BLaER1 treated with 17β-estradiol and CSF1 and Interleukin-3, amounts not matched to agents 10 nM and 100 nM (cell line): ENCODE data around the gene NOS1.
"Not testable (repeated sequence)": the region's sequence is repeated elsewhere in the genome, so short reads cannot be mapped to it uniquely, and the experiment has no call there.

Source experiments
- H3K27ac ChIP-seq, 11 experiments: shearing (Covaris generic); formaldehyde crosslinking; 2 replicates each; pipeline ENCODE4 v1.8.1; 2022
- H3K27me3 ChIP-seq, 11 experiments: shearing (Covaris generic); formaldehyde crosslinking; 2 replicates each; pipeline ENCODE4 v1.8.1; 2022
- H3K36me3 ChIP-seq, 11 experiments: shearing (Covaris generic); formaldehyde crosslinking; 2 replicates each; pipeline ENCODE4 v1.8.1; 2022
- H3K4me1 ChIP-seq, 10 experiments: shearing (Covaris generic); formaldehyde crosslinking; 2 replicates each; pipeline ENCODE4 v1.8.1; 2022
- H3K4me2 ChIP-seq, 11 experiments: shearing (Covaris generic); formaldehyde crosslinking; 2 replicates each; pipeline ENCODE4 v1.8.1; 2022
- H3K4me3 ChIP-seq, 10 experiments: shearing (Covaris generic); formaldehyde crosslinking; 2 replicates each; pipeline ENCODE4 v1.8.1; 2022
- H3K9ac ChIP-seq, 11 experiments: shearing (Covaris generic); formaldehyde crosslinking; 2 replicates each; pipeline ENCODE4 v1.8.1; 2022
- H3K9me3 ChIP-seq, 11 experiments: shearing (Covaris generic); formaldehyde crosslinking; replicated peaks in 1 of 11; 2 replicates each; pipeline ENCODE4 v1.8.1; 2022
- H4K20me1 ChIP-seq, 11 experiments: shearing (Covaris generic); formaldehyde crosslinking; 2 replicates each; pipeline ENCODE4 v1.8.1; 2022
- Cebpa-rat ChIP-seq, 11 experiments: shearing (Covaris generic); IDR thresholded peaks; 2 replicates each; pipeline ENCODE4 v1.8.1; 2022

Gene NOS1

GRCh38 chr12:117236456-117237001 lies 124.9 kb downstream of the NOS1 start:
- no peaks in the 10 kb centered on the region for H3K36me3 ChIP-seq
- H3K4me1 ChIP-seq = no peaks in the 10 kb centered on the region
- no peaks in the 10 kb centered on the region for H3K27me3 ChIP-seq
- H3K4me3 ChIP-seq = no peak overlapping the region
- no peak overlapping the region for H3K4me2 ChIP-seq
- no peak for TF ChIP-seq Cebpa-rat (IDR thresholded peaks at IDR 0.05)
- no peak overlapping the region for H3K9ac ChIP-seq
- H3K27ac ChIP-seq = no peak overlapping the region
- H3K9me3 ChIP-seq = no peaks in the 10 kb centered on the region
- no peaks in the 10 kb centered on the region for H4K20me1 ChIP-seq

- no peaks in the 10 kb centered on the region for H3K36me3 ChIP-seq
- H3K9me3 ChIP-seq = no peaks in the 10 kb centered on the region
- no peak overlapping the region for H3K9ac ChIP-seq
- H3K4me1 ChIP-seq = no peaks in the 10 kb centered on the region
- H3K27me3 ChIP-seq = no peaks in the 10 kb centered on the region
- no peak overlapping the region for H3K27ac ChIP-seq
- no peak for TF ChIP-seq Cebpa-rat (IDR thresholded peaks at IDR 0.05)
- H3K4me3 ChIP-seq = no peak overlapping the region
- H4K20me1 ChIP-seq = no peaks in the 10 kb centered on the region
- H3K4me2 ChIP-seq = no peak overlapping the region
Observed at GRCh38 chr12:117235261-117235660, 126.2 kb downstream of the NOS1 start.

GRCh38 chr12:117234441-117234840 lies 127.0 kb downstream of the NOS1 start:
- no peak for TF ChIP-seq Cebpa-rat (IDR thresholded peaks at IDR 0.05)
- Histone ChIP-seq H3K27ac (no peak overlapping the region), H3K4me2 (no peak overlapping the region)

GRCh38 chr12:117231750-117232149 lies 129.7 kb downstream of the NOS1 start:
- Histone ChIP-seq H3K4me2 (no peak overlapping the region), H3K36me3 (no peaks in the 10 kb centered on the region), H3K4me1 (no peaks in the 10 kb centered on the region), H3K4me3 (no peak overlapping the region), H3K9ac (no peak overlapping the region), H3K27ac (no peak overlapping the region), H4K20me1 (no peaks in the 10 kb centered on the region), H3K9me3 (no peaks in the 10 kb centered on the region), H3K27me3 (no peaks in the 10 kb centered on the region)
- no peak for TF ChIP-seq Cebpa-rat (IDR thresholded peaks at IDR 0.05)

More at GRCh38 chr12:117234441-117234840, 127.0 kb downstream of the NOS1 start:
- Histone ChIP-seq H3K9ac (no peak overlapping the region), H3K9me3 (no peaks in the 10 kb centered on the region), H3K27me3 (no peaks in the 10 kb centered on the region), H4K20me1 (no peaks in the 10 kb centered on the region), H3K4me3 (no peak overlapping the region), H3K36me3 (no peaks in the 10 kb centered on the region), H3K4me1 (no peaks in the 10 kb centered on the region)

GRCh38 chr12:117228239-117228638 lies 133.2 kb downstream of the NOS1 start:
- Histone ChIP-seq H3K4me3 (no peak overlapping the region), H3K27me3 (no peaks in the 10 kb centered on the region), H3K9ac (no peak overlapping the region), H3K4me1 (no peaks in the 10 kb centered on the region), H3K27ac (no peak overlapping the region), H3K9me3 (no peaks in the 10 kb centered on the region), H3K36me3 (no peaks in the 10 kb centered on the region), H3K4me2 (no peak overlapping the region), H4K20me1 (no peaks in the 10 kb centered on the region)
- no peak for TF ChIP-seq Cebpa-rat (IDR thresholded peaks at IDR 0.05)

- H3K4me3 ChIP-seq = no peak overlapping the region
- no peak overlapping the region for H3K9ac ChIP-seq
- no peaks in the 10 kb centered on the region for H3K27me3 ChIP-seq
- no peaks in the 10 kb centered on the region for H3K36me3 ChIP-seq
- H3K27ac ChIP-seq = no peak overlapping the region
- no peaks in the 10 kb centered on the region for H4K20me1 ChIP-seq
- H3K4me1 ChIP-seq = no peaks in the 10 kb centered on the region
- H3K4me2 ChIP-seq = no peak overlapping the region
- no peaks in the 10 kb centered on the region for H3K9me3 ChIP-seq
- TF ChIP-seq Cebpa-rat (IDR thresholded peaks at IDR 0.05) = no peak
Observed at GRCh38 chr12:117227000-117227653, 134.3 kb downstream of the NOS1 start.

GRCh38 chr12:117226505-117226904 lies 134.9 kb downstream of the NOS1 start:
- no peaks in the 10 kb centered on the region for H3K4me1 ChIP-seq
- no peaks in the 10 kb centered on the region for H3K36me3 ChIP-seq
- no peak overlapping the region for H3K4me2 ChIP-seq
- H3K27ac ChIP-seq = no peak overlapping the region
- H3K9me3 ChIP-seq = no peaks in the 10 kb centered on the region
- H3K4me3 ChIP-seq = no peak overlapping the region
- H3K9ac ChIP-seq = no peak overlapping the region
- no peaks in the 10 kb centered on the region for H3K27me3 ChIP-seq
- H4K20me1 ChIP-seq = no peaks in the 10 kb centered on the region
- TF ChIP-seq Cebpa-rat (IDR thresholded peaks at IDR 0.05) = no peak

- H3K27me3 ChIP-seq = no peaks in the 10 kb centered on the region
Observed at GRCh38 chr12:117225179-117225578, 136.2 kb downstream of the NOS1 start.

GRCh38 chr12:117220947-117221346 lies 140.5 kb downstream of the NOS1 start:
- not testable (repeated sequence) for H3K4me2 ChIP-seq, H4K20me1 ChIP-seq, H3K27ac ChIP-seq, H3K9ac ChIP-seq, H3K27me3 ChIP-seq, H3K9me3 ChIP-seq, H3K4me1 ChIP-seq, H3K4me3 ChIP-seq, H3K36me3 ChIP-seq

More at GRCh38 chr12:117225179-117225578, 136.2 kb downstream of the NOS1 start:
- Histone ChIP-seq H3K4me1 (no peaks in the 10 kb centered on the region), H3K4me2 (no peak overlapping the region), H4K20me1 (no peaks in the 10 kb centered on the region), H3K9me3 (no peaks in the 10 kb centered on the region), H3K9ac (no peak overlapping the region), H3K27ac (no peak overlapping the region), H3K36me3 (no peaks in the 10 kb centered on the region), H3K4me3 (no peak overlapping the region)
- TF ChIP-seq Cebpa-rat (IDR thresholded peaks at IDR 0.05) = no peak

GRCh38 chr12:117218149-117218548 lies 143.3 kb downstream of the NOS1 start:
- no peak overlapping the region for H3K4me3 ChIP-seq
- no peak overlapping the region for H3K9ac ChIP-seq
- no peak for TF ChIP-seq Cebpa-rat (IDR thresholded peaks at IDR 0.05)
- no peaks in the 10 kb centered on the region for H3K36me3 ChIP-seq
- no peaks in the 10 kb centered on the region for H3K9me3 ChIP-seq
- no peaks in the 10 kb centered on the region for H4K20me1 ChIP-seq
- H3K27me3 ChIP-seq = no peaks in the 10 kb centered on the region
- H3K27ac ChIP-seq = no peak overlapping the region
- H3K4me1 ChIP-seq = no peaks in the 10 kb centered on the region
- H3K4me2 ChIP-seq = no peak overlapping the region
